DMS 273 (cell line): ENCODE measurements around the gene PGLYRP3.

Experiments used
- DNase-seq: peaks from one replicate; lab custom pipeline; 2025; ENCODE audit not compliant: unreplicated experiment; lab: John Stamatoyannopoulos, UW

Gene PGLYRP3

DNA sequence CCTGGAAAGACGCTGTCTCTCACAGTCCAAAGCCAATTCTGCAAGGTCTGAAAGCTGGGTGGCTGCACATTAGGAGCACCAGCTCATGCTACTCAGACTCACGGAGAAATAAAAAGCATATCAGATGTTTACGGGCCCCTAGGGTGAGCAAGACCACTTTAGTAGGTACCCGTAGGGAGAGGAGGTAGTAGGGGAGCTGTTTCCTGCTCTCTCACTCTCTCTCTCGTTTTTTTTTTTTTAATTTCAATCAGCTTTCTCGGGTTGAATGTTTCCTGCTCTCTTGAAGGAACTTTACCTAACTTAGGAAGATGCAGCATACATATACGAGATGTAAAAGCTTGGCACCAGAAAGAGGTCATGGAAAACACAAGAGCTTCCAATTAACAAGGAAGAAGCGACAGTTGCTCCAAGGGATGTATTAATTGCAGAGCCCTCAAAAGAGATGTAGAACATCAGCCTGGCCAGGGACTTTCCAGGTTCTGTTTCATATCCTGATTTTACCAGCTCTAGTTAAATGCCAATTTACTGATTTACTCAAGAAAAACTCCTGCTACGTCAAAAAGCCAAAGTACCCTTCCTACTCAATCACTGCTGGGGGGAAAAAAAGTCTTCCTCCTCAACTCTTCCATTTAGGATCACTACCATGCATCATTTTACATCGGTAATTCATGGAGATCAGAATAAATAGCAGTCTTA lies 50.1 kb downstream of the PGLYRP3 start:
- DNase-seq: no peak

DNA sequence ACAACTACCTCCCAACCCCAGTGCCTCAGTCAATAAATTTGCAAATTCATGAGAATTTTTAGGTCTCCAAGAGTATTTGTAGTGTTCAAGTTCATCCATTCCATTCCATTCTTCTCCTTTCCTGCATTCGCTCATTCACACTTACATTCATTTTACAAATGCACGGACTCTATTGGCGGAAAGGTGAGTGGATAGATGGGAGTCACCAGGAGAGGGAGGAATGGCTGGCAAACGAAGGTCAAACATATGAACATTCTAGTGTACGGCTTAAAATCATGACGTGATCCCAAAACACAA lies 50.7 kb downstream of the PGLYRP3 start:
- DNase-seq: no peak

DNA sequence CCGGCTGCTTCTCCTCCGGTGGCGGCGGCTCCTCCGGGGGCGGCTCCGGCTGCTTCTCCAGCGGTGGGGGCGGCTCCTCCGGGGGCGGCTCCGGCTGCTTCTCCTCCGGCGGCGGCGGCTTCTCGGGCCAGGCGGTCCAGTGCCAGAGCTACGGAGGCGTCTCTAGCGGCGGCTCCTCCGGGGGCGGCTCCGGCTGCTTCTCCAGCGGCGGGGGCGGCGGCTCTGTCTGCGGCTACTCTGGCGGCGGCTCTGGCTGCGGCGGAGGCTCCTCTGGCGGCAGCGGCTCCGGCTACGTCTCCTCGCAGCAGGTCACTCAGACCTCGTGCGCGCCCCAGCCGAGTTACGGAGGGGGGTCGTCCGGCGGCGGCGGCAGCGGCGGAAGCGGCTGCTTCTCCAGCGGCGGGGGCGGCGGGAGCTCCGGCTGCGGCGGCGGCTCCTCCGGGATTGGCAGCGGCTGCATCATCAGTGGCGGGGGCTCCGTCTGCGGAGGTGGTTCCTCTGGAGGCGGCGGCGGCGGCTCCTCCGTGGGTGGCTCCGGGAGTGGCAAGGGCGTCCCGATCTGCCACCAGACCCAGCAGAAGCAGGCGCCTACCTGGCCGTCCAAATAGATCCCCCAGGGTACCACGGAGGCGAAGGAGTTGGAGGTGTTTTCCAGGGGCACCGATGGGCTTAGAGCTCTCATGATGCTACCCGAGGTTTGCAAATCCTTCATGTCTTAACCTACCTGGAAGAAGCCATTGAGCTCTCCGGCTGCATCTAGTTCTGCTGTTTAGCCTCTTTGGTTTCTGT lies 51.3 kb downstream of the PGLYRP3 start:
- peak; percentile 47 for DNase-seq

DNA sequence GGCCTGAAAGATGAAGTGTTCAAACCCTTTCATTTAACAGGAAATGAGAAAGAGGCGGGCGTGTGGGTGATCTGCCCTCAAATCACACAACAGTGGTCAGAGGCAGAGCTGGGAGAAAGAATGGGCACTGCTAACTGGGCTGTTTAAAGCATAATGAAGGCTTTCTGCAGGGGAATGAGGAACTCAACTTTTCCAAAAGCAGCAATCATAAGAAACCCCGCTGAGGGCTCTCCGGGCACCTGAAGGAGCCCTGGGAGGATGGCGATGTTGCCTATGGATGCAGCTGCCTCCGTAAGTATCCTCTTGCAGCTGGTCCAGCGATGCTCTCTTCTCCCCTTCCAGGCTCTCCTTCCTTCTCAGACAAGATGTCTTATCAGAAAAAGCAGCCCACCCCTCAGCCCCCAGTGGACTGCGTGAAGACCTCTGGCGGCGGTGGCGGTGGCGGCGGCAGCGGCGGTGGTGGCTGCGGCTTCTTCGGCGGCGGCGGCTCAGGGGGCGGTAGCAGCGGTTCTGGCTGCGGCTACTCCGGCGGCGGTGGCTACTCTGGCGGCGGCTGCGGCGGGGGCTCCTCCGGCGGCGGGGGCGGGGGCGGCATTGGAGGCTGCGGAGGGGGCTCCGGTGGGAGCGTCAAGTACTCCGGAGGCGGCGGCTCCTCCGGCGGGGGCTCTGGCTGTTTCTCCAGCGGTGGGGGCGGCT lies 52.0 kb downstream of the PGLYRP3 start:
- peak; percentile 41 for DNase-seq

DNA sequence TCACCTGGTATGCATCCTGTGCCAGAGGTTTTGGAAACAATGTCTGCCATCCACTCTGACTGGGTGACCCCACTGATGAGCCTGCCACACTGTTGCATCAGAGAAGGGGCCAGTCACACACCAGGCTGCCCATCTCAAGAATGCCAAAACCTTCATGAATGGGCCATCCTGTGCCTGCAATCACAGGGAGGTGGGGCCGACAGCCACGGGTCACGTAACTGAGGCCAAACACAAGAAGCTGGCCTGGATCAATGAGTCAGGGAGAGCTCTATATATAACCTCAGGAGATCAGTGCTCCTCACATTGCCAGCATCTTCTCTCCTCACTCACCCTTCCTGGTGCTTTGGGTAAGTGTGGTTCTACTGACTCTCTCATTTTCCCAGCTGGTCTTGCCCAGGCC lies 53.4 kb downstream of the PGLYRP3 start, which contains the start of gene LORICRIN:
Gene LORICRIN (plus strand): TSS at position 301 of the 400 bp plus-strand sequence. CDS start 1,263 bp downstream, outside the sequence.
- no peak for DNase-seq

DNA sequence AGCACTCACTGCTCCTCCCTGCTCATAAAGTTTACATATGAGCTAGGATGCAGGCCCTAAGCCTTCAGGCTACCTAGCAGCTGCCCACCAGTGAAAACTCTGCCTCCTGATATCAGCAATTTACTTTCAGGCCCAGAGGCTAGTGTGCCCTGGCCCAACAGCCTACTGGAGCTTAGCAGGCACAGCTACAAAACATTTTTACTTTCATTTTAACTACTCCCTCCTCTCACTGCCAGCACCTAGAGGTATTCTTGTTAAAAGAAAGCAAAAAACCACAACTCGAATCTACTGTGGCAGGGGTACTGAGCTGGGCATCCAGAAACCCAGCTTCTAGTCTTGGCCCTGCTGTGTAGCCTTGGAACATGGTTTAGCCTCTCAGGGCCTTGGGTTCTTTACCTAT lies 59.1 kb downstream of the PGLYRP3 start:
- no peak for DNase-seq

DNA sequence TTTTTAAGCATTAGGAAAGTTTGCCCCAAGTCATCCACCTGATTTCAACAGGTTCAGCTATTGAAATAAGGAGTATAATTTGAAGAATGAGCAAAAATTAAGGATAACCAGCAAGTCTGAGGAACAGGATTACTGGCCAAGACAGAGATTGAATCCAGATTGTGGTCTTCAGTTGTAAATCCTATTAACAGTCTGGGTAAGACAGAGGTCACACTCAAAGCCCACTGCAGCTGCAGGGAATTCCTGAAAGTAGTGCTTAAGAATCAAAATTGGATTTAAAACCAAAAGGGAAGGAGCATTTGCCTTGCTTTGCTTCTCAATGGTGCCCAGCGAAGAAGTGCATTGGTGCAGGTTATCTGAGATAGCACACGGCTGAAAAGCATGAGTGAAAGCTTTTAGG lies 59.7 kb downstream of the PGLYRP3 start:
- no peak for DNase-seq

DNA sequence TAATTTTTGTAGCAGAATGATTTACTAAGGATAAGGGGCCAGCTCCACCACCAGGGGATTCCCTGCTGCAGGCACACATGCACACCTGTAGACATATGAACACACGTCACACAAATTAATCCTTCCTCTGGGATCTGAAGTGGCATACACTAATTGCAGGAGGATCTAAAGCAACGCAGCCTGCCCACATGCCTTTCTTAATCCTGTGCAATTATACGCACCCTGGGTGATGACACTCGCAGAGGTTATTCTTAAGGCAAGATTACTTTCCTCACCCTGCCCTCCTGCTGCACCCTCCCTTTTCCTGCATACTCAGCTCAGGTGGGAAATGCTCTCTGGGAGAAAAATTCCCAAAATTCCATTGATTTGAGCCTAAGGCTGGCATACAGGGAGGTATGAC lies 60.8 kb downstream of the PGLYRP3 start:
- no peak for DNase-seq

DNA sequence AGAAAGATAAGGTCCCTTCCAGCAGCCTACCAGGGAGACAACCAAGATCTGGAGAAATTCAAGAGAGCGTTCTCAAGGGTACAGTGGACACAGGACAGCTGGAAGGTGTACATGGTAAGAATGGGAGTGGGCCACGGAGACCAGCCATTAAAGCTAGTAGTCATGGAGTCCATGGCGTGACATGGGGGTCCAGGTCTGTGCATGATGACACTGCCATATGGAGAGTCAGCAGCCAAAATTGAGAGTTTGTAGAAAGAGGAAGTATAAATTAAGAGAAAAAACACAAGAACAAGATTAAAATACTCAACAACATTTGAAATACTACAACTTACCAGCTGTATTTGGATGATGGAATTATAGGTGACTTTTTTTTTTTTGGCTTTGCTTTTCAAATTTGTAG lies 61.2 kb downstream of the PGLYRP3 start:
- no peak for DNase-seq

DNA sequence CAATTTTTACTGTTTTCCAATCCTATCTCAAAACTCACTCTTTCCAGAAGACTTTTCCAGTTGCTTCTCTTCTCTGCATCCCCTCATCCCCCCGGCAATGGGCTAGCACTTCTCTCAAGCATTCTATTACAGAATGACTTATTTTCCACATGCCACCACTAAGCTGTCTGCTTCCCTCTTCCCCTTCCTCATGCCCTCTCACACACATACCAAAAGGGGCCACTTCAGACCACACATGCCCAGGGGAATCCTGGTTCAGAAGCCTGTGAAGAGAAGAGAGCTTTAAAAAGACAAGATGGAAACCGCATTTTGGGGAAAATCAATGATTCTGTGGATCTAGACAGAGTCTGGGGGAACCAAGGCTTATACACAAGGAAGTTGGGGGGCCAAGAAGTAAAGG lies 61.7 kb downstream of the PGLYRP3 start:
- DNase-seq: no peak

DNA sequence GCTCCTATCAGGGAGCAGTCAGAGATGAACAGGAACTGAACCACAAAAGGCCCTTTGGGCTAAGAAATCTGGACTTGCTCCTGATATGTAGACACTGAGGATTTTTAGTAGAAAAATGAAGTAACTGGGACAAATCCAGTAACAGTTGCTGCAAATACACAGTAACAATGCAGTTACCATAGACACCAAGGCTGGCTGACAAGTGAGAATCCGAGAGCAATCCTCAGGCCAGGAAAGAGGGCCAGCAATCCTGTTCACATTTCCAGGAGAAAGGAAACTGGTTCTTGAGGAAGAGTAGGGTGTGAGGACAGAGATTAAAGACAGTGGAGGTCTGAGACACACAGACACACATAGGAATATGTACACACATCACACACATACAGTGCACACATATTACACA lies 62.6 kb downstream of the PGLYRP3 start:
- DNase-seq: no peak

DNA sequence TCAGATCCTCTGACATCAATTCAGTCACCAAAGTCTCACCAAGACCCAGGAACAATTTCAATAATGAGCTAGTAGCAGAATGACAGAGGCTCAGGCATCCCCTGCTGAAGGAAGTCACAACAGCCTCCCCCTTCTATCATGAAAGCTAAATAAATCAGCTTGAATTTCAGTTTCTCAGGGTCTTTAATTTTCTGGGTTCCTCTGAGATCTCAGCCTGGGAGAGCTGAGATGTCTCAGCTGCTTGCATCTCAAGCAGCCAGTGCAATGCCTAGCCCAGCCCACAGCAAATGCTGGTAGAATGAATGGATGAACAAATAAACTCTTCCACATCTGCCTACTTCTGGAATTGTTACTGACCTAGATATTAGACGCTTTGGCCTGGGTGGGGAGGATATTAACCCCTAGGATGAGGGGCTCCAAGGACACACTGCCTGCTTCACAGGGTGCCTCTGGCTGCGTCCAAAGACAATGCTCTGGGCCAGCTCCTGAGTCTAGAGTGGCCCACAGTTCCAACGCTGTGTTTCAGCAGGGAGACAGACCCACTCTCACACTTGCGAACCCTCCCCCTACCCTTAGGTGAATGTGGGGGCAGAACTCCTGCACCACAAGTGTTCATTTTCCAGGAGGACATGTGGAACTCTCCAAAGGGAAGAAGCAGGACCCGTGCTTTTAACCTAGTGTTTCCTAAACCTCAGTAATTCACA lies 64.4 kb downstream of the PGLYRP3 start:
- no peak for DNase-seq
